SK-N-SH (cell line): ENCODE results near the gene DSCAM. TPM values are rescaled to one million over a fixed set of nuclear protein-coding genes. Genes with fewer than 3 reads are reported as not detected.

Experiments
- CTCF ChIA-PET: fragments of 300-600, 350-600 bp; formaldehyde crosslinking; extraction: SDS; loops from one replicate; lab custom pipeline; 2021; lab: Yijun Ruan, JAX
- POLR2A ChIA-PET: fragments of 350-600 bp; sonication (Branson Sonifier 250); formaldehyde crosslinking; extraction: SDS; loops from one replicate; lab custom pipeline; 2020; ENCODE audit warnings: antibody characterized with exemption, inconsistent platforms; lab: Yijun Ruan, JAX
- DNase-seq: peaks from one replicate; pipeline ENCODE4 v3.0.0; 2012
- H2AFZ ChIP-seq: fragments of 200-600 bp; sonication (generic); 2 replicates; pipeline ENCODE4 v1.8.1; 2016; ENCODE audit warnings: antibody characterized with exemption, mild to moderate bottlenecking, low read depth
- H3F3A ChIP-seq: fragments of 200-600 bp; sonication (generic); replicated peaks from 2 replicates; pipeline ENCODE3; 2016; ENCODE audit warnings: antibody characterized with exemption, mild to moderate bottlenecking; ENCODE audit not compliant: insufficient read depth
- H3K27ac ChIP-seq, 2 experiments: fragments of 200-500 bp in 1 of 2; fragments of 200-600 bp in 1 of 2; sonication (Bioruptor generic) in 1 of 2; sonication (generic), shearing (Covaris generic) in 1 of 2; 2 replicates each; pipeline versions ENCODE4 v1.5.1 to v1.6.1; 2014 to 2016; ENCODE audit warnings: low read depth in 2 of 2, inconsistent platforms in 1 of 2, low read length in 1 of 2, mild to moderate bottlenecking in 1 of 2, mixed read lengths in 1 of 2
- H3K27me3 ChIP-seq: fragments of 200-600 bp; sonication (generic), shearing (Covaris generic); 2 replicates; pipeline ENCODE4 v1.6.1; 2016; ENCODE audit warnings: mixed run types; ENCODE audit not compliant: insufficient read depth
- H3K36me3 ChIP-seq, 2 experiments: fragments of 200-500 bp in 1 of 2; fragments of 200-600 bp in 1 of 2; sonication (Bioruptor generic) in 1 of 2; sonication (generic) in 1 of 2; replicated peaks in 1 of 2; 2 replicates each; pipeline versions ENCODE3 to v1.5.1; 2014 to 2016; ENCODE audit warnings: low read length in 1 of 2, mild to moderate bottlenecking in 1 of 2; ENCODE audit not compliant: insufficient read depth in 2 of 2, control insufficient read depth in 1 of 2
- H3K4me1 ChIP-seq, 2 experiments: fragments of 200-500 bp in 1 of 2; fragments of 200-600 bp in 1 of 2; sonication (Bioruptor generic) in 1 of 2; sonication (generic), shearing (Covaris generic) in 1 of 2; 2 replicates each; pipeline versions ENCODE4 v1.5.1 to v1.6.1; 2014 to 2016; ENCODE audit warnings: low read depth in 1 of 2, low read length in 1 of 2, mixed run types in 1 of 2; ENCODE audit not compliant: insufficient read depth in 2 of 2, control insufficient read depth in 1 of 2
- H3K4me2 ChIP-seq: fragments of 200-600 bp; sonication (generic), shearing (Covaris generic); 2 replicates; pipeline ENCODE4 v1.6.1; 2017; ENCODE audit warnings: mixed run types
- H3K4me3 ChIP-seq, 2 experiments: fragments of 200-500 bp in 1 of 2; fragments of 200-600 bp in 1 of 2; sonication (Bioruptor generic) in 1 of 2; sonication (generic), shearing (Covaris generic) in 1 of 2; 2 replicates each; pipeline versions ENCODE4 v1.5.1 to v1.8.1; 2014 to 2016; ENCODE audit warnings: low read depth in 2 of 2, inconsistent platforms in 1 of 2, low read length in 1 of 2, mild to moderate bottlenecking in 1 of 2, mixed read lengths in 1 of 2, moderate library complexity in 1 of 2
- H3K79me2 ChIP-seq: fragments of 200-600 bp; sonication (generic); 2 replicates; pipeline ENCODE4 v1.8.1; 2017; ENCODE audit warnings: mild to moderate bottlenecking; ENCODE audit not compliant: insufficient read depth
- H3K9ac ChIP-seq: fragments of 200-600 bp; sonication (generic); 2 replicates; pipeline ENCODE4 v1.6.1; 2017; ENCODE audit warnings: mixed run types
- H3K9me2 ChIP-seq: fragments of 200-600 bp; sonication (generic); 2 replicates; pipeline ENCODE4 v1.6.1; 2017; ENCODE audit warnings: mixed run types
- H3K9me3 ChIP-seq: fragments of 200-600 bp; sonication (generic); 2 replicates; pipeline ENCODE4 v1.6.1; 2017; ENCODE audit warnings: mixed run types, mild to moderate bottlenecking, moderate library complexity
- H4K20me1 ChIP-seq: fragments of 200-600 bp; sonication (generic); 2 replicates; pipeline ENCODE4 v1.6.1; 2017; ENCODE audit warnings: mild to moderate bottlenecking, mixed run types; ENCODE audit not compliant: insufficient read depth
- ELF1 ChIP-seq: IDR thresholded peaks from 2 replicates; pipeline ENCODE4 v1.4.0; 2012
- EZH2phosphoT487 ChIP-seq: fragments of 200-600 bp; sonication (generic); IDR thresholded peaks from 2 replicates; pipeline ENCODE4 v1.6.1; 2017; ENCODE audit warnings: low read depth, mixed run types, mild to moderate bottlenecking, antibody characterized with exemption, moderate library complexity, borderline replicate concordance
- FOSL2 ChIP-seq: IDR thresholded peaks from 2 replicates; pipeline ENCODE4 v1.4.0; 2012; ENCODE audit warnings: low read depth, mild to moderate bottlenecking, moderate library complexity, borderline replicate concordance
- FOXJ3 ChIP-seq: sonication (generic); formaldehyde crosslinking; IDR thresholded peaks from 2 replicates; pipeline ENCODE4 v1.5.1; 2020; ENCODE audit warnings: mild to moderate bottlenecking, missing genetic modification reagents
- JUND ChIP-seq: IDR thresholded peaks from 2 replicates; pipeline ENCODE4 v1.4.0; 2012
- MXI1 ChIP-seq: IDR thresholded peaks from 2 replicates; pipeline ENCODE4 v1.6.1; 2012; ENCODE audit warnings: mild to moderate bottlenecking, low read depth, low read length, improper control_type of control experiment
- NFIC ChIP-seq: IDR thresholded peaks from 2 replicates; pipeline ENCODE4 v1.4.0; 2012; ENCODE audit warnings: borderline replicate concordance
- NRF1 ChIP-seq: IDR thresholded peaks from 2 replicates; pipeline ENCODE4 v1.6.1; 2012; ENCODE audit warnings: low read depth, mild to moderate bottlenecking, low read length
- POLR2AphosphoS5 ChIP-seq: IDR thresholded peaks from 2 replicates; pipeline ENCODE4 v1.6.1; 2012; ENCODE audit warnings: low read depth, low read length
- RCOR1 ChIP-seq: fragments of 150-350 bp; IDR thresholded peaks from 2 replicates; pipeline ENCODE4 v1.6.1; 2017; ENCODE audit warnings: antibody characterized with exemption, low read length
- TAF1 ChIP-seq: IDR thresholded peaks from 2 replicates; pipeline ENCODE4 v1.6.1; 2012; ENCODE audit warnings: low read depth, mild to moderate bottlenecking, low read length, moderate library complexity, borderline replicate concordance
- WGBS: methylation state at CpG from one replicate; pipeline ENCODE4 v1.1.6; 2017; ENCODE audit warnings: low lambda C conversion rate; 5-methylcytosine and 5-hydroxymethylcytosine counted together
- polyA plus RNA-seq, 3 experiments: library from polyadenylated mRNA; depleted of rRNA; stranded (reverse); fragments of >200 nt; gene quantifications; 2 replicates each; pipeline ENCODE4 v1.2.3, GENCODE V29; 2012
- TF ChIP-seq, protein P1 (sequence below): IDR thresholded peaks from 2 replicates; pipeline ENCODE4 v1.4.0; 2012; ENCODE audit warnings: low read depth, borderline replicate concordance
- TF ChIP-seq, protein P2 (sequence below): IDR thresholded peaks from 2 replicates; pipeline ENCODE4; 2012
- TF ChIP-seq, protein P3 (sequence below): fragments of 150-350 bp; IDR thresholded peaks from 2 replicates; pipeline ENCODE4 v1.6.1; 2017; ENCODE audit warnings: antibody characterized with exemption, low read length, low read depth, borderline replicate concordance
- TF ChIP-seq, protein P4 (sequence below): fragments of 150-350 bp; IDR thresholded peaks from 2 replicates; pipeline ENCODE4 v1.6.1; 2016; ENCODE audit warnings: mild to moderate bottlenecking, low read depth, low read length
- TF ChIP-seq, protein P5 (sequence below): IDR thresholded peaks from 2 replicates; pipeline ENCODE4 v1.6.1; 2012; ENCODE audit warnings: mild to moderate bottlenecking, low read depth, low read length, moderate library complexity
- TF ChIP-seq, protein P6 (sequence below): fragments of 200-600 bp; sonication (generic); IDR thresholded peaks from 2 replicates; pipeline ENCODE4 v1.6.1; 2017; ENCODE audit warnings: antibody characterized with exemption, mild to moderate bottlenecking, moderate library complexity

The DSCAM gene
- polyA plus RNA-seq, 1 of the 3 experiments (the other 2 are of a cell fraction): not detected

DNA sequence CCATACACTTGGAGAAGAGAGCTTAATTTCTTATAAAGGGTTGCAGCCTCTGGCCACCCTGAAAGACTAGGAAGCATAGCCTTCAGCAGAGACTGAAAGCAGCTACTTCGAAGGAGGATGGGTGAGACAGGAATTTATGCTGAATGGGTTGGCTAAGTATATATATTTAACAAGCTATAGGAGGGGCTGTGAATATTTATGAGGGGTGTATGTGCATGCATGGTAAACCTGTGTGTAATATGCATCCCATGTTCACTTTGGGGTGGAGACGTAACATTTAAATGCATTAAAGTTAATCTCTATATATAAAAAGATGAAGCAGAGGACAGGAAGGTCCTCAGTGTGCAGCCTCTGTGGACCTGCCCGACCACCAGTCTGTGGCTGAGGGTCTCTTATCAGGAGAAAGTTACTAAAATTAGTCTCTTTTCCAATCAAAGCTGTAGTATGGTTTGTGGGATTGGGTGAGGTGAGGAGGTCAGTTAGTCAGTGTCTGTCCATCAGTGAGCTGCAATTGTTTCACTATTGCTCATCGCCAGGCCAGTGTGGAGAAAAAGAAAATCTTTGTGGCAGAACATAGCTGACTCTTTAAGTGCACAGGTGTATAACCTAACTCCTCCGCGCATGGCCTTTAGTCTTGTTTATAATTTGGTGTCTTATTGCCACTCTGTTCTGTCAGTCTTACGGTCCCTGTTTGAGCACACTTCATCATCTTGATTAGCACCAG lies 35.4 kb upstream of the DSCAM start:
- H4K20me1 ChIP-seq: no peaks in the 10 kb centered on the region
- H3K9ac ChIP-seq: no peak overlapping the region
- H3K9me3 ChIP-seq: no peaks in the 10 kb centered on the region
- H3K27me3 ChIP-seq: no peaks in the 10 kb centered on the region
- ChIA-PET CTCF (no interaction called here), POLR2A (no interaction called here)
- TF ChIP-seq TAF1 (no peak), FOSL2 (no peak), ELF1 (no peak), JUND (no peak), FOXJ3 (CRISPR knock-in tag) (no peak), RCOR1 (no peak), POLR2AphosphoS5 (no peak), EZH2phosphoT487 (no peak), MXI1 (no peak), NFIC (no peak), NRF1 (no peak)
- TF ChIP-seq, protein P1, sequence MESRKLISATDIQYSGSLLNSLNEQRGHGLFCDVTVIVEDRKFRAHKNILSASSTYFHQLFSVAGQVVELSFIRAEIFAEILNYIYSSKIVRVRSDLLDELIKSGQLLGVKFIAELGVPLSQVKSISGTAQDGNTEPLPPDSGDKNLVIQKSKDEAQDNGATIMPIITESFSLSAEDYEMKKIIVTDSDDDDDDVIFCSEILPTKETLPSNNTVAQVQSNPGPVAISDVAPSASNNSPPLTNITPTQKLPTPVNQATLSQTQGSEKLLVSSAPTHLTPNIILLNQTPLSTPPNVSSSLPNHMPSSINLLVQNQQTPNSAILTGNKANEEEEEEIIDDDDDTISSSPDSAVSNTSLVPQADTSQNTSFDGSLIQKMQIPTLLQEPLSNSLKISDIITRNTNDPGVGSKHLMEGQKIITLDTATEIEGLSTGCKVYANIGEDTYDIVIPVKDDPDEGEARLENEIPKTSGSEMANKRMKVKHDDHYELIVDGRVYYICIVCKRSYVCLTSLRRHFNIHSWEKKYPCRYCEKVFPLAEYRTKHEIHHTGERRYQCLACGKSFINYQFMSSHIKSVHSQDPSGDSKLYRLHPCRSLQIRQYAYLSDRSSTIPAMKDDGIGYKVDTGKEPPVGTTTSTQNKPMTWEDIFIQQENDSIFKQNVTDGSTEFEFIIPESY: no peak
- TF ChIP-seq, protein P2, sequence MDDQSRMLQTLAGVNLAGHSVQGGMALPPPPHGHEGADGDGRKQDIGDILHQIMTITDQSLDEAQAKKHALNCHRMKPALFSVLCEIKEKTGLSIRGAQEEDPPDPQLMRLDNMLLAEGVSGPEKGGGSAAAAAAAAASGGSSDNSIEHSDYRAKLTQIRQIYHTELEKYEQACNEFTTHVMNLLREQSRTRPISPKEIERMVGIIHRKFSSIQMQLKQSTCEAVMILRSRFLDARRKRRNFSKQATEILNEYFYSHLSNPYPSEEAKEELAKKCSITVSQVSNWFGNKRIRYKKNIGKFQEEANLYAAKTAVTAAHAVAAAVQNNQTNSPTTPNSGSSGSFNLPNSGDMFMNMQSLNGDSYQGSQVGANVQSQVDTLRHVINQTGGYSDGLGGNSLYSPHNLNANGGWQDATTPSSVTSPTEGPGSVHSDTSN: no peak
- TF ChIP-seq, protein P3, sequence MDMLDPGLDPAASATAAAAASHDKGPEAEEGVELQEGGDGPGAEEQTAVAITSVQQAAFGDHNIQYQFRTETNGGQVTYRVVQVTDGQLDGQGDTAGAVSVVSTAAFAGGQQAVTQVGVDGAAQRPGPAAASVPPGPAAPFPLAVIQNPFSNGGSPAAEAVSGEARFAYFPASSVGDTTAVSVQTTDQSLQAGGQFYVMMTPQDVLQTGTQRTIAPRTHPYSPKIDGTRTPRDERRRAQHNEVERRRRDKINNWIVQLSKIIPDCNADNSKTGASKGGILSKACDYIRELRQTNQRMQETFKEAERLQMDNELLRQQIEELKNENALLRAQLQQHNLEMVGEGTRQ: no peak
- TF ChIP-seq, protein P4, sequence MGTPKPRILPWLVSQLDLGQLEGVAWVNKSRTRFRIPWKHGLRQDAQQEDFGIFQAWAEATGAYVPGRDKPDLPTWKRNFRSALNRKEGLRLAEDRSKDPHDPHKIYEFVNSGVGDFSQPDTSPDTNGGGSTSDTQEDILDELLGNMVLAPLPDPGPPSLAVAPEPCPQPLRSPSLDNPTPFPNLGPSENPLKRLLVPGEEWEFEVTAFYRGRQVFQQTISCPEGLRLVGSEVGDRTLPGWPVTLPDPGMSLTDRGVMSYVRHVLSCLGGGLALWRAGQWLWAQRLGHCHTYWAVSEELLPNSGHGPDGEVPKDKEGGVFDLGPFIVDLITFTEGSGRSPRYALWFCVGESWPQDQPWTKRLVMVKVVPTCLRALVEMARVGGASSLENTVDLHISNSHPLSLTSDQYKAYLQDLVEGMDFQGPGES: no peak
- TF ChIP-seq, protein P5, sequence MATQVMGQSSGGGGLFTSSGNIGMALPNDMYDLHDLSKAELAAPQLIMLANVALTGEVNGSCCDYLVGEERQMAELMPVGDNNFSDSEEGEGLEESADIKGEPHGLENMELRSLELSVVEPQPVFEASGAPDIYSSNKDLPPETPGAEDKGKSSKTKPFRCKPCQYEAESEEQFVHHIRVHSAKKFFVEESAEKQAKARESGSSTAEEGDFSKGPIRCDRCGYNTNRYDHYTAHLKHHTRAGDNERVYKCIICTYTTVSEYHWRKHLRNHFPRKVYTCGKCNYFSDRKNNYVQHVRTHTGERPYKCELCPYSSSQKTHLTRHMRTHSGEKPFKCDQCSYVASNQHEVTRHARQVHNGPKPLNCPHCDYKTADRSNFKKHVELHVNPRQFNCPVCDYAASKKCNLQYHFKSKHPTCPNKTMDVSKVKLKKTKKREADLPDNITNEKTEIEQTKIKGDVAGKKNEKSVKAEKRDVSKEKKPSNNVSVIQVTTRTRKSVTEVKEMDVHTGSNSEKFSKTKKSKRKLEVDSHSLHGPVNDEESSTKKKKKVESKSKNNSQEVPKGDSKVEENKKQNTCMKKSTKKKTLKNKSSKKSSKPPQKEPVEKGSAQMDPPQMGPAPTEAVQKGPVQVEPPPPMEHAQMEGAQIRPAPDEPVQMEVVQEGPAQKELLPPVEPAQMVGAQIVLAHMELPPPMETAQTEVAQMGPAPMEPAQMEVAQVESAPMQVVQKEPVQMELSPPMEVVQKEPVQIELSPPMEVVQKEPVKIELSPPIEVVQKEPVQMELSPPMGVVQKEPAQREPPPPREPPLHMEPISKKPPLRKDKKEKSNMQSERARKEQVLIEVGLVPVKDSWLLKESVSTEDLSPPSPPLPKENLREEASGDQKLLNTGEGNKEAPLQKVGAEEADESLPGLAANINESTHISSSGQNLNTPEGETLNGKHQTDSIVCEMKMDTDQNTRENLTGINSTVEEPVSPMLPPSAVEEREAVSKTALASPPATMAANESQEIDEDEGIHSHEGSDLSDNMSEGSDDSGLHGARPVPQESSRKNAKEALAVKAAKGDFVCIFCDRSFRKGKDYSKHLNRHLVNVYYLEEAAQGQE: no peak
- TF ChIP-seq, protein P6, sequence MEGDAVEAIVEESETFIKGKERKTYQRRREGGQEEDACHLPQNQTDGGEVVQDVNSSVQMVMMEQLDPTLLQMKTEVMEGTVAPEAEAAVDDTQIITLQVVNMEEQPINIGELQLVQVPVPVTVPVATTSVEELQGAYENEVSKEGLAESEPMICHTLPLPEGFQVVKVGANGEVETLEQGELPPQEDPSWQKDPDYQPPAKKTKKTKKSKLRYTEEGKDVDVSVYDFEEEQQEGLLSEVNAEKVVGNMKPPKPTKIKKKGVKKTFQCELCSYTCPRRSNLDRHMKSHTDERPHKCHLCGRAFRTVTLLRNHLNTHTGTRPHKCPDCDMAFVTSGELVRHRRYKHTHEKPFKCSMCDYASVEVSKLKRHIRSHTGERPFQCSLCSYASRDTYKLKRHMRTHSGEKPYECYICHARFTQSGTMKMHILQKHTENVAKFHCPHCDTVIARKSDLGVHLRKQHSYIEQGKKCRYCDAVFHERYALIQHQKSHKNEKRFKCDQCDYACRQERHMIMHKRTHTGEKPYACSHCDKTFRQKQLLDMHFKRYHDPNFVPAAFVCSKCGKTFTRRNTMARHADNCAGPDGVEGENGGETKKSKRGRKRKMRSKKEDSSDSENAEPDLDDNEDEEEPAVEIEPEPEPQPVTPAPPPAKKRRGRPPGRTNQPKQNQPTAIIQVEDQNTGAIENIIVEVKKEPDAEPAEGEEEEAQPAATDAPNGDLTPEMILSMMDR: no peak
- H3F3A ChIP-seq: no peaks in the 10 kb centered on the region
- no peaks in the 10 kb centered on the region for H3K9me2 ChIP-seq
- H3K79me2 ChIP-seq: no peaks in the 10 kb centered on the region
- no peak overlapping the region for H3K4me2 ChIP-seq
- H3K4me1 ChIP-seq: no peaks in the 10 kb centered on the region
- no peak overlapping the region for H3K4me3 ChIP-seq
- 46% methylated on average over 7 of the region's 7 CpGs for WGBS
- no peak overlapping the region for H2AFZ ChIP-seq
- H3K36me3 ChIP-seq: no peaks in the 10 kb centered on the region
- DNase-seq: no peak
- no peak overlapping the region for H3K27ac ChIP-seq
